C4-2B (cell line): ENCODE results near the gene WDCP.

Experiments
- CTCF ChIP-seq: fragments of 450-650 bp; conservative IDR thresholded peaks from 2 replicates; pipeline ENCODE4 v1.5.1; 2017; ENCODE audit warnings: mild to moderate bottlenecking
- ZFX ChIP-seq: fragments of 450-650 bp; IDR thresholded peaks from 2 replicates; pipeline ENCODE4 v1.6.1; 2017

- TF ChIP-seq CTCF (no peak; the same call in 1 of the 2 replicates), ZFX (no peak)
Measured at GRCh38 chr2:24021122-24021998, 25.8 kb downstream of the WDCP start.
